ENCODE results near the gene NAA20. TPM values are rescaled to one million over a fixed set of nuclear protein-coding genes. Genes with fewer than 3 reads are reported as not detected.
A peak's percentile ranks its signal among the peaks of the same experiment; 100 is the strongest.
"Not testable (repeated sequence)": the region's sequence is repeated elsewhere in the genome, so short reads cannot be mapped to it uniquely, and the experiment has no call there.

NAA20 gene
- total RNA-seq, 1 donor from 2014 or later: 46.5 TPM

- DNase-seq (ENCODE audit: low read depth in 2 of 2): no peak
Measured at GRCh38 chr20:19991308-19991707, 25.9 kb upstream of the NAA20 start.

- DNase-seq (ENCODE audit: low read depth in 2 of 2): peak in 1 of 2 donors; percentile 18
Measured at GRCh38 chr20:19991854-19992253, 25.3 kb upstream of the NAA20 start.

DNA sequence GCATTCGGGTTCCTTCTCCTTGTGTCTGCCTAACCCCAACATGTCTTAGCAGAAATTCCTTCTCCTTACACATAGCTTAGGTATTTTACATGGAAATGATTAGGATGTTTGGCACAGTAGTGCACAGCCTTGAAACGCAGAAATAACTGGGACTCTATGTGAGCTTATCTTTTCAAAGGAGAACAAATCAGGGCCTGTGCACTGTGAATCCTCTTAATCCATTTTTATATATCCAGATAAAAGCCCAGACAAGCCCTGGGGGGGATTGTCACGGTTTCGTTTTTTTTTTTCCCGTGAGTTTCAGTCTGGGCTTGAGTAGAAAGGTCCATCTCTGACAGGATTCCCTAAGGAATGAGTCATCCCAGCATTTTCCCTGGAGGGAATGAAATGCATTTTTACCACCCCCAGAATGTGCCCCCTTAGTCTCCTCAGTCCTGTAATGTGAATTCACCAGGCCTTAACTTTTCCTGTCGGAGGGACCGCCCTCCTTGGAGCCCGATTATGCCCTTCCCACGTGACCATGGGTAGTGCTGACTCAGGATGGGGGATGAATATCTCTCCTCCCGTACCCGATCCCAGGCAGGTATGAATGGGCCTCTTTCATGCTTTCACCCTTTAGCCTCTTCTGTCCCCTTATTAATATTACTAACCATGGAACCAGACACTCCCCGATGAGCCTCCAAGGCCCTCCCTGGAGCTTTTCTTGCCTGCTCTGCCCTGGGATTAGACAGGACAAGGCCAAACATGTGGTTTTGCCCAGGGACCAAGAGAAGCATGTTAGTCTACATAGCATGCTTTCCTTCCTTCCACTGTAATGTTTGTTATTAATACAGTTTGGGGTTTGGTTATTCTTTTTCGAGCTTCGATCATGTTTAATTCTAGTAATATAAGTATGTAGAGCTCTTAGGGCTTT lies 23.9 kb upstream of the NAA20 start:
- peak in 1 of 2 donors; percentile 69 for DNase-seq (ENCODE audit: low read depth in 2 of 2)

DNA sequence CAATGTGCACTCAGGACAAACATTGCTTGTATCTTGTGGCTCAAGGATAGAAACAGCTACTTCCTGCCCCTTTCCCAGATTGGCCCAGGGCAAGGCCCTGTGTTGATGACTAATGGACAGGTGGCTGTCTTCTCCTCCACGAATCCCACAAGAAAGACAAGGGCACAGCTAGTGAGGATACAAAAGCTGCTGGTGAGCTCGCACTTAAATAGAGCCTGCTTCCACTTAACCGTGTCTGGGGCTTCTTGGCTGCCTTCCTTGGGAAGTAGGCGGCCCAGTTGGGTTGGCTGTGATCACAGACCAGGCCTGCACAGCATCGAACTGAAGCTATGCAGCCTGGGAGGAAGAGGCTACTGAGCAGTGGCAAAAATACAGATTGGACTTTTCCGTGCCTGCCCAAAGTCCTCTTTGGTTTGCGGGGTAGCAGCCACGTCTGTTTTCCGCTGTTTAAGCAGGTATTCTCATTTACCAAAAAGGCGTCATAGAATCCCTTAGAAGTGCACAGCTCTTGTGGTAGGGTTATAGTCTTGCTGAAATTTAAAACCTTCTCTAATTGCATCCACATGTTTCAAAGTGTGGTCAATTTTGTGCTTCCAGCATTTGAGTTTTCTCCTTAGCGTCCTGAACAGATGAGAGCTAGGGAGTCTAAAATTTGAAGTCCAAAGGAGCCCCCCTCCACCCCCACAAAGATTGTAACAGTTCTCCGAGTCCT lies 23.0 kb upstream of the NAA20 start:
- DNase-seq (ENCODE audit: low read depth in 2 of 2): peak in 1 of 2 donors; percentile 67

- DNase-seq (ENCODE audit: low read depth in 2 of 2): peak in 1 of 2 donors; percentile 65
Measured at GRCh38 chr20:19995220-19995863, 21.8 kb upstream of the NAA20 start.

- no peak for DNase-seq (ENCODE audit: low read depth in 2 of 2)
Measured at GRCh38 chr20:19996222-19996621, 20.9 kb upstream of the NAA20 start.

GRCh38 chr20:19996917-19997316 lies 20.2 kb upstream of the NAA20 start:
- no peak for DNase-seq (ENCODE audit: low read depth in 2 of 2)

DNA sequence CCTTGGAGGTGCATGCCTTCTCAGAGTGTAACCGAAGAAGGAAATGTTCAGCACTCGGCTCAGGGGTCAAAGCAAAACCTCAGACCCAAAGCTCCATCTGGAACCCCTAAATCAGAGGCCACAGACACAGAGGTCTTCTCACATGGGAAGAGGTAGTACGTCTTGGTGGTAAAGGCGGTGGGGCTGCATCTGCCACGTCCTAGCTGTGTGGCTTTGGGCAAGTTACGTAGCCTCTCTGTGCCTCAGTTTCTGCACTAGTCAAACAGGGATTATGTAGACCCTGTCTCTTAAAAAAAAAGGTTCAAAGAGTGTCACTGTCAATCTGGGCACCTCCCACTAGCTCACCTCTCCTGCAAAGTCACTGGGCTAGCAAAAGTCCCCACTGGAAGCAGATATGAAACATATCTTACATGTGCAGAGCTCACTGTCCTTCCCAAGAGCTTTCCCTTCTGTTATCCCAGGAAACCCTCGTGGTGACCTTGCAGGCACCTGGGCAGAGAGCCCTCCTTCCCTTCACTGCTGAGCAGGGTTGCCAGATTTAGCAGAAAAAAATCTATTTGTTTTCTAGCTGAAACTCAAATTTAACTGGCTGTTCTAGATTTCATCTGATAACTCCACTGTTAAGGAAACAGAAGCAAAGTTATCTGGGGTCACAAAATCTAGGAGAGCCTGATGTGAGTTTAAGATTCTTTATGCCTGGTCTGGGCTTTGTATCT lies 18.0 kb upstream of the NAA20 start:
- no peak for DNase-seq (ENCODE audit: low read depth in 2 of 2)

- DNase-seq (ENCODE audit: low read depth in 2 of 2): no peak
Measured at GRCh38 chr20:20000211-20000968, 16.8 kb upstream of the NAA20 start.

GRCh38 chr20:20002101-20002998 lies 14.8 kb upstream of the NAA20 start:
- no peak for DNase-seq (ENCODE audit: low read depth in 2 of 2)

- peak; percentile 44 to 65 for DNase-seq (ENCODE audit: low read depth in 2 of 2)
Measured at GRCh38 chr20:20003031-20003954, 13.9 kb upstream of the NAA20 start.

- not testable (repeated sequence) for DNase-seq (ENCODE audit: low read depth in 2 of 2)
Measured at GRCh38 chr20:20003955-20004322, 13.2 kb upstream of the NAA20 start.

DNA sequence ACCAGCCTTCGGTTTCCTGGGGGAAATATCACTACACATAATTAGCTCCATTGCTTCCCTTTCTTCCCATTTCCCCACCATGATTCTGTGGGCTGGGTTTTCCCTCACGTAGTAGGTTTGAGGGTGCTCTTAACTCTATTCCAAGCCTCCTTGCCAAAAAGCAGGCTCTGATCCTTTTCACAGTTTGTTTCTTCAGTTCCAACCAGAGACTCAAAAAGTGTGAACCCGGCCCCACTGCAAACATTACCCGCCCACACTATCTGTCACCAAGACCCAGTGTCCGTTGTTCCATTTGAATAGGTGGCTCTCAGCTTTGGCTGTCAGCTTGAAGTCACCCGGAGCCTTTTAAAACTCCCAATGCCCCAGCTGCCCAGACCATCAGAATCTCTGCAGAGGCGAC lies 11.8 kb upstream of the NAA20 start:
- no peak for DNase-seq (ENCODE audit: low read depth in 2 of 2)

- DNase-seq (ENCODE audit: low read depth in 2 of 2): no peak
Measured at GRCh38 chr20:20009784-20010253, 7.3 kb upstream of the NAA20 start.

DNA sequence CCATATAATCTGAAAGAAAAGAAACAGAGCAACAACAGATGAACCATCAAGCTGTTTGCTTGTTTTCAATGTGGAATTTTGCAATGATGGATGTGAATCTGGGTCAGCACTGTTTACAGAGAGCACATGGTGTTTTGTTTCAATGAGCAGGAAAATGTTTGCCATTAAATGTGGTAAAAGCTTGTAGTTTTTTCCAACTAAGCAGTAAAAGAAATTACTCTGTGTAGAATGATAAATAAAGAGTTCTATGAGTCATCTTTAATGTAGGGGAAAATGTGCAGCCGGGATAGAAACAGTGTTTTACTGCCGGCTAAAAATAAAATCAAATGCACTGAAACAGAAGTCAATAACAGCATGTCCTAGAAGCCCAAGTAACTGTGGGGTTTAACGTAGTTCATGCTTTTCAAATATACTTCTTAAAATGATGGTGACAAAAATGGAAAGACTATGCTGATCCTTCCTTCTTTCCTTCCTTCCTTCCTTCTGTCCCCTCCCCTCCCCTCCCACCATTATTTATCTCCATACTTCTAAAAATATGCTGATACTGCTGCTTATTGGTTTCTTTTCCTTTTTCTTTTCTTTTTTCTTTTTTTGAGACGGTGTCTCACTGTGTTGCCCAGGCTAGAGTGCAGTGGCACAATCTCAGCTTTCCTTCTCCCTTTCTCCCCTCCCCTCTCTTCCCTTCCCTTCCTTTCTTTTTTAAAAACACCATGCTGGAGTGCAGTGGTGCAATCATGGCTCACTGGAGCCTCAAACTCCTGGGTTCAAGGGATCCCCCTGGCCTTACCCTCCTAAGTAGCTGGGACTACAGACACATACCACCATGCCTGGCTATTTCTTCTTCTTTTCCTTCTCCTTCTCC lies 6.3 kb upstream of the NAA20 start:
- DNase-seq (ENCODE audit: low read depth in 2 of 2): peak; percentile 78 to 80

GRCh38 chr20:20012541-20012940 lies 4.6 kb upstream of the NAA20 start:
- DNase-seq (ENCODE audit: low read depth in 2 of 2): no peak

GRCh38 chr20:20014659-20015058 lies 2.5 kb upstream of the NAA20 start:
- peak in 1 of 2 donors; percentile 59 for DNase-seq (ENCODE audit: low read depth in 2 of 2)

- DNase-seq (ENCODE audit: low read depth in 2 of 2): no peak
Measured at GRCh38 chr20:20017844-20018185, 653 bp downstream of the NAA20 start.
